Activated CD8-positive, alpha-beta memory T cell treated with anti-CD3 and anti-CD28 coated beads for 4 hours (primary cell): ENCODE measurements around the gene KCND3.

Source experiments
- DNase-seq, 2 donors: peaks; one replicate each; pipeline ENCODE4 v3.0.0-alpha.2; 2020; ENCODE audit warnings: low read depth in 2 of 2

KCND3 gene

GRCh38 chr1:111778066-111778465 lies 211.4 kb downstream of the KCND3 start:
- no peak for DNase-seq

GRCh38 chr1:111777301-111777700 lies 212.2 kb downstream of the KCND3 start:
- no peak for DNase-seq

- no peak for DNase-seq
These were observed 212.6 kb downstream of the KCND3 start for GRCh38 chr1:111776861-111777260.

- DNase-seq: no peak
These were observed 213.1 kb downstream of the KCND3 start for GRCh38 chr1:111776391-111776790.

- DNase-seq: no peak
These were observed 213.5 kb downstream of the KCND3 start for GRCh38 chr1:111775966-111776365.

- DNase-seq: no peak
These were observed 218.6 kb downstream of the KCND3 start for GRCh38 chr1:111770916-111771315.

GRCh38 chr1:111769517-111770146 lies 219.8 kb downstream of the KCND3 start:
- DNase-seq: peak in 1 of 2 donors; percentile 11

GRCh38 chr1:111768625-111769024 lies 220.8 kb downstream of the KCND3 start:
- no peak for DNase-seq

GRCh38 chr1:111768023-111768422 lies 221.4 kb downstream of the KCND3 start:
- DNase-seq: no peak

- no peak for DNase-seq
These were observed 227.1 kb downstream of the KCND3 start for GRCh38 chr1:111762332-111762731.

- DNase-seq: no peak
These were observed 227.8 kb downstream of the KCND3 start for GRCh38 chr1:111761717-111762116.

- no peak for DNase-seq
These were observed 231.1 kb downstream of the KCND3 start for GRCh38 chr1:111758373-111758772.

GRCh38 chr1:111756124-111756513 lies 233.3 kb downstream of the KCND3 start:
- no peak for DNase-seq

- DNase-seq: peak; percentile 81 to 86
These were observed 233.9 kb downstream of the KCND3 start, which contains the start of gene DDX20 for GRCh38 chr1:111755331-111756123. DDX20 (plus strand) TSS chr1:111755901; CDS start chr1:111755925, 24 bp downstream.

- no peak for DNase-seq
These were observed 234.5 kb downstream of the KCND3 start for GRCh38 chr1:111754984-111755330.

GRCh38 chr1:111751906-111752575 lies 237.4 kb downstream of the KCND3 start:
- no peak for DNase-seq

GRCh38 chr1:111750856-111751255 lies 238.6 kb downstream of the KCND3 start:
- no peak for DNase-seq

- DNase-seq: no peak
These were observed 239.8 kb downstream of the KCND3 start for GRCh38 chr1:111749628-111750027.

GRCh38 chr1:111747947-111748346 lies 241.5 kb downstream of the KCND3 start:
- no peak for DNase-seq

GRCh38 chr1:111747282-111747734 lies 242.2 kb downstream of the KCND3 start:
- DNase-seq: peak in 1 of 2 donors; percentile 58

GRCh38 chr1:111746614-111746999 lies 242.9 kb downstream of the KCND3 start:
- no peak for DNase-seq
